Germinal center (tissue), 1 donor: ENCODE data around the gene LRRTM4.
"Not testable (repeated sequence)": the region's sequence is repeated elsewhere in the genome, so short reads cannot be mapped to it uniquely, and the experiment has no call there.

Source experiments
- DNase-seq: peaks from one replicate; pipeline ENCODE4 v3.0.0; 2012; ENCODE audit warnings: mixed read lengths, low spot score

The LRRTM4 gene

DNA sequence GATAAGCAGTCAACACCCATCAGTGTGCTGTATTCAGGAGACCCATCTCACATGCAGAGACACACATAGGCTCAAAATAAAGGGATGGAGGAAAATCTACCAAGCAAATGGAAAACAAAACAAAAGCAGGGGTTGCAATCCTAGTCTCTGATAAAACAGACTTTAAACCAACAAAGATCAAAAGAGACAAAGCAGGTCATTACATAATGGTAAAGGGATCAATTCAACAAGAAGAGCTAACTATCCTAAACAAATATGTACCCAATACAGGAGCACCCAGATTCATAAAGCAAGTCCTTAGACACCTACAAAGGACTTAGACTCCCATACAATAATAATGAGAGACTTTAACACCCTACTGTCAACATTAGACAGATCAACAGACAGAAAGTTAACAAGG is 358.2 kb downstream of the LRRTM4 start:
- DNase-seq = not testable (repeated sequence)

- DNase-seq = no peak
Measured at GRCh38 chr2:77161009-77161408, 361.2 kb downstream of the LRRTM4 start.

DNA sequence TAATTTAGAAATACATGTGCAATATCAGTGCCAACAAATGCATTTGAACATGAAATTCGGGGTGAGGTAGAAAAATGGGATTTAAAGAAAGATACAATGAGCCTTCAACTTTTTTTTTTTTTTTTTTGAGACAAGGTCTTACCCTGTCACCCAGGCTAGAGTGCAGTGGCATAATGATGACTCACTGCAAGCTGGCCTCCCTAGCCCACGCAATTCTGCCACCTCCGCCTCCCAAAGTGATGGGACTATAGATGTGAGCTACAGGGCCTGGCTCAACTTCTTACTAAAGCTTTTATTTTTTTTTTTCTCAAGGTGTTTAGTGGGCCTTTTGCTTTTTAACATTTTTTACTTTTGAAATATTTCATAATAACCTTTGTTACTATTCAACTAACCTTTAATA is 365.6 kb downstream of the LRRTM4 start:
- no peak for DNase-seq

DNA sequence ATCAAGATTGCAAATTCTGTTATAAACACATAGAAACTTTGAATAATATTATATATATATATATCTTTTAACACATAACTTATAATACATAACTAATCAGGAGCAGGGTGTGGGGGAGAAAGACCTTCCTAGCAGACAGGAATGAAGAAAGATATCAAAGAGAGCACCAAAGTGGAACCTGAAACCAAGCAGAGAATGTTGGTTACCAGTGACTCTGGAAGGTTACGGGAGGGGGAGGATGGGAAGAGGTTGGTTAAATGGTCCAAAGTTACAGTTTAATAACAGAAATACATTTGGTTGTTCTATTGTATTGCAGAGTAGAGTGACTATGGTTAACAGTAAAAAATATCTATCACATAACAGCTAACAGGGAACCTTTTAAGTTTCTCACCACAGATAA is 366.7 kb downstream of the LRRTM4 start:
- DNase-seq = no peak

GRCh38 chr2:77149565-77149964 is 372.6 kb downstream of the LRRTM4 start:
- no peak for DNase-seq

GRCh38 chr2:77147153-77147552 is 375.0 kb downstream of the LRRTM4 start:
- no peak for DNase-seq

DNA sequence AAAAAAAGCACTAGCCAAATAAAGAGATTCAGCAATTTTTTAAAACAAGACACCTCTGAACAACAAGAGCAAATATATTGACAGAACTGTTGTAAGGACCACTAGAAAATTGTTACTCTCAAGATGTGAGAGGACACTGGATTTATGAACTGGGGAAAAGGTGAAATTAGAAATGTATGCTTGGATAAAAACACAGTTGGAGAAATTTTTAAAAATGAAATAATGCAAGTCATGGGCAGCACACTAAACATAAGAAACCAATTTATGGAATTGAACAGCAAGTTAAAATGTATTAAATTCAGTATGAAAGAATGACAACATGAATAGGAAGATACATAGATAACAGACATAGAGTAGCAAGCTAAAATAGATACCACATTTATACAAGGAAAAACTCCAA is 377.4 kb downstream of the LRRTM4 start:
- DNase-seq = no peak

DNA sequence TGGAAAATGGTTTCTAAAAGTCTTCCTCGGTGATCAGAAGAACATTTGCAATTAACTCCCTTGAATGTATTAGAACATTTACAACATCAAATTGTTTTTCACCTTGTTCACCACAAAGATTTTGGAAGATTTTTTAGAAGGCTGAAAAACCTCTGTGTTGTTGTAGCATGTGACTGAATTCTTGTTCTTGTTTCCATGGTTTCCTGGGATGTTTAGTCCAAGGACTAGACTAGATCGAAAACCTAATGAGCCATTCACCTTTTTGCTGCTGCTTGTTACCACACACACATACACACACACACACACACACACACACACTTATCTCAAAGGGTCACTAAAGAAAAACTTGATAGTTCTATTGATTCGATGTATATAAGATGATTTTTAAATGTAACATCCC is 380.0 kb downstream of the LRRTM4 start:
- no peak for DNase-seq

- not testable (repeated sequence) for DNase-seq
Measured at GRCh38 chr2:77128479-77128878, 393.7 kb downstream of the LRRTM4 start.

DNA sequence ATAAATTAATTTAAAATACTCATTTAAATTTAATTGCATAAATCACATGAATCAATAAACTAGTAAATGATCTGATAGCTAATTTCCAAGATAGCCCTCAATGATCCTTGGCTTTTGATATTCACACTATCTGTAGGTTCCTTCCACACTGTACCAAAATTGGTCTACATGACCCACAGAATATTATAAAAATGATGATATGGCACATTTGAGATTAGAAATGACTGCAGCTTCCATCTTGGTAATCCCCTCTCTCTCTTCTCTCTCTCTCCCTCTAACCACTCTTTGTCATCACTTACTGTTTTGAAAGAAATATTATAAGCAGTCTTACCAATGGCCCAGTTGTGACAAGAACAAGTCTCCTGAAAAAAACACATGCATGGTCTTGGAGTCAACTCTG is 394.8 kb downstream of the LRRTM4 start:
- no peak for DNase-seq

DNA sequence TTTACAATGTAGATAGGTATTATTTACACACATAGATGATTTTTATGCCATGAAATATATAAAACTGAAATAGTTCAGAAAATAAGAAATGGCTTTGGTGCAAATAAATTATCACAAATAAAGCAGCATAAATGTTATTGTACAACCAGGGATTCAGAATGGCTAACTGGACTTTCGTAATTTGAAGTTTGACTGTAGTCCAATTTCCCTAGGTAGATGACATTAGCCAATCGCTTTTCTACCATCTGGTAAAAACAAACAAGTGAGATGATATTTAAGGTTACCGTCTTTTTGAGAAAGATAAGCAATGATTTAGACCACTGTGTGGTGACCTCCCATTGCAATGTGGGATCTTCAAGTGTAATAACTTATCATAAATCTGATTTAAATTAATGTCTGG is 400.7 kb downstream of the LRRTM4 start:
- DNase-seq = no peak

GRCh38 chr2:77119333-77119732 is 402.8 kb downstream of the LRRTM4 start:
- no peak for DNase-seq

DNA sequence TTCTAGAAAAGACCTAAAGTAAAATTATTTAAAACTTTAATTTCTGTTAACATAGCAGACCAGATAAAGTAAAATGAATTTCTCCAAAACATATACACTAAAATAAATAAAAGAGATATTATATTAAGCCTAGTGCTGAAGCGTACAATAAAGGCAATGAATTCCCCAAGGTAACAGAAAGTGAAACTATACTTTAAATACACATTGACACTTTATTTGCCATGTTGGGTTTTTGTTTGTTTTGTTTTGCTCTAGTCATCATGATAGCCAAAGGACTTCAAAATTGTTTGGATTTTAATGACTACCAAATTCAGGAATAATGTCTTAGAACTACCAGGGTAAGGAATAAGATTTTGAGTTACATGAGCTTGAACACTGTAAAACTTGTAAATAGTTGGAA is 413.3 kb downstream of the LRRTM4 start:
- no peak for DNase-seq

DNA sequence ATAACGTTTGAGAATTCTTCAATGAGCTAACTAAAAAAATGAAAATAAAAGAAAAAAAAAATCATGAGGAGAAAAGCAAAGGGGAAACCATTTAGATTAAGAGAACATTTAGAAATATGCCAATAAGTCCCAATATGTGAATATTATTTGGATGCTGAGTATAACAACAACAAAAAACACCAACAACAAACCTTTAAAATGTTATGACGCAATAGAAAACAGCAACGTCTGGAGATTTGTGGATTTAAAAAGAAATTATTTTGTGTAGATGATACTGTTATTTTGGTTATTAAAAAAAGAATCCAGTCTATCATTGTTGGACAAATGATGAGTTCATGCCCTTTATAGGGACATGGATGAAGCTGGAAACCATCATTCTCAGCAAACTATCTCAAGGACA is 417.2 kb downstream of the LRRTM4 start:
- no peak for DNase-seq

DNA sequence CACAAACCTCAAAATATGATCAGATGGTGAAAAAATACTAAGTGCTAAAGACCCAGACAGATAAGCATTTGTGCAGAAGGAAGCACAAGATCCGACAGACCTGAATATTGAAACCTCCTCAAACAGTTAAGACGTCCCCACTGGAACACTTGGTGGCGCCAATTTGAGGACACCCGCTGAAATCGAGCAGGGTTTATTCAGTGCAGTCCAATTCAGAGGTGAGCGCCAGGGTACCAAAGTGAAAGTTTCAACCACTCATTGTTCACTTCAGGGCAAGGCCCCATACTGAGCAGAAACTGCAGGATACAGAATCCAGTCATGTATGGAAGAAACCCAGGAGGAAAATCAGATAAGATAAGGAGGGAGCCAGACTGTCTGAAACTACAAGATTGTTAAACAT is 417.6 kb downstream of the LRRTM4 start:
- no peak for DNase-seq

DNA sequence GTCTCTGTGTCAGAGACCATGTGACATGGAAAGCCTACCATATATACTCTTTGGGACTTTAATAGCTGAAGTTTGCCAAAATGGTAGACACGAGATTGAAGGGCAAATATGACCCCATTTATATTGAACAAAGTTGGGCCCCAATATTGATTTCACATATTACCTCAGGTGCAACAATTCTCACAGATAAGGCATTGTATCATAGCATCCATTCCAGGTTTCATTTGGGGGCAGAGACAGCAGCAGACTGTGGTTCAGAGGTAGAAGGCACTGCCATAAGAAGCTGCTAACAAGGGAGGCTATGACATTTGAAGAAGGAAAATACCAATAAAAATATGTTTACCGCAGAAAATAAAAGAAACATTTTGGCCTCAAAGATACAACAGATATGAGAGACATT is 419.2 kb downstream of the LRRTM4 start:
- no peak for DNase-seq

GRCh38 chr2:77101796-77102452 is 420.3 kb downstream of the LRRTM4 start:
- no peak for DNase-seq

- DNase-seq = no peak
Measured at GRCh38 chr2:77099961-77100360, 422.2 kb downstream of the LRRTM4 start.

DNA sequence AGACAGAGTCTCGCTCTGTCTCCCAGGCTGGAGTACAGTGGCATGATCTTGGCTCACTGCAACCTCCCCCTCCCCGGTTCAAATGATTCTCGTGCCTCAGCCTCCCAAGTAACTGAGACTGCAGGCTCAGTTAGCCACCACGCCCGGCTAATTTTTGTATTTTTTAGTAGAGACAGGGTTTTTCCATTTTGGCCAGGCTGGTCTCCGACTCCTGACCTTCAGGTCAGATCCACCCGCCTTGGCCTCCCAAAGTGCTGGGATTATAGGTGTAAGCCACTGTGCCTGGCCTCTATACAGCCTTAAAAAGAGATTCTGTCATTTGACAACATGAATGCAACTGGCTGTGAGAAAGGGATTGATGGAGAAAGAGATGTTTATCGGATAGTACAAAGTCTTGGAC is 426.7 kb downstream of the LRRTM4 start:
- not testable (repeated sequence) for DNase-seq

DNA sequence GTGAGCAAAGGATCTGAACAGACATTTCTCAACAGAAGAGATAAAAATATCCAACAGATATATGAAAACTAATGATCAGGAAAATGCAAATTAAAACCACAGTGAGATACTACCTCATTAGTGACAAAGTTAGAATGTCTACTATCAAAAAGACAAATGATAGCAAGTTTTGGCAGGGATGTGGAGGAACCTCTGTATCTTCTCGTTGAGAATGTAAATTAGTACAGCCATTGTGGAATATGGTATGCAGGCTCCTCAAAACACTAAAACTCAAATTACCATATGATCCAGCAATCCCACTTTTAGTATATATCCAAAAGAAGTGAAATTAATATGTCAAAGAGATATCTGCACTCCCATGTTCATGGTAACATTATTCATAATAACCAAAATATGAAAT is 427.1 kb downstream of the LRRTM4 start:
- DNase-seq = no peak

DNA sequence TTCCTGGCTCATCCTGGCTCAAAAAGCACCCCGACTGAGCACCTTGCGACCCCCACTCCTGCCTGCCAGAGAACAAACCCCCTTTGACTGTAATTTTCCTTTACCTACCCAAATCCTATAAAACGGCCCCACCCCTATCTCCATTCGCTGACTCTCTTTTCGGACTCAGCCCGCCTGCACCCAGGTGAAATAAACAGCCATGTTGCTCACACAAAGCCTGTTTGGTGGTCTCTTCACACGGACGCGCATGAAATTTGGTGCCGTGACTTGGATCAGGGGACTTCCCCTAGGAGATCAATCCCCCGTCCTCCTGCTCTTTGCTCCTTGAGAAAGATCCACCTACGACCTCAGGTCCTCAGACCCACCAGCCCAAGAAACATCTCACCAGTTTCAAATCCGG is 433.8 kb downstream of the LRRTM4 start:
- not testable (repeated sequence) for DNase-seq

- no peak for DNase-seq
Measured at GRCh38 chr2:77087987-77088414, 434.2 kb downstream of the LRRTM4 start.

- no peak for DNase-seq
Measured at GRCh38 chr2:77086478-77086877, 435.7 kb downstream of the LRRTM4 start.

DNA sequence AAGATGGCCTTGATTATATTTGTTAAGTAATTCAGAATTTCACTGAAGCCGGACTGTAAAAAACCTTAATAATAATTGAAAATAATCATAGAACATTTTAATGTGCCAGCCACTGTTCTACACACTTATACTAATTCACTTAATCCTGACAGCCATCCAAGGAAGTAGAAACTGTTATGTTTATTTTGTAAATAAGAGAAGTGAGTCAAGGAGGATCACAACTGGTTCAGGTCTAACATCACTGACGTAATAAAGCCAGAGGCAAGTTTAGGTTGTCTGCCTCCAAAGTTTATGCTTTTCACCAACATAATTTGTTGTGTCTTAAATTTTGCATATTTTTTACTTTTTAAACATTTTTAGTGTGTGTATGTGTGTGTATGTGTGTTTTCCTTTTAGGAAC is 436.1 kb downstream of the LRRTM4 start:
- DNase-seq = no peak

- DNase-seq = no peak
Measured at GRCh38 chr2:77085561-77085960, 436.6 kb downstream of the LRRTM4 start.
